HepG2 (cell line): ENCODE measurements around the gene ADORA3. TPM values are rescaled to one million over a fixed set of nuclear protein-coding genes. Genes with fewer than 3 reads are reported as not detected.

Experiments used
- GFI1 ChIP-seq: sonication (generic); formaldehyde crosslinking; IDR thresholded peaks from 2 replicates; pipeline ENCODE4 v1.5.0; 2020; ENCODE audit warnings: missing genetic modification reagents, mild to moderate bottlenecking, borderline replicate concordance
- HOXD1 ChIP-seq: sonication (generic); formaldehyde crosslinking; IDR thresholded peaks from 2 replicates; pipeline ENCODE4 v1.5.0; 2020; ENCODE audit warnings: missing genetic modification reagents
- IKZF4 ChIP-seq: sonication (generic); formaldehyde crosslinking; IDR thresholded peaks from 2 replicates; pipeline ENCODE4 v1.5.1; 2020; ENCODE audit warnings: borderline replicate concordance, mild to moderate bottlenecking, low read depth, missing genetic modification reagents; ENCODE audit errors: not compliant biosample characterization
- MAZ ChIP-seq, 2 experiments: sonication (generic) in 1 of 2; formaldehyde crosslinking in 1 of 2; IDR thresholded peaks; 2 replicates each; pipeline versions ENCODE4 v1.5.0 to v1.6.1; 2012 to 2020; ENCODE audit warnings: low read depth in 2 of 2, mild to moderate bottlenecking in 2 of 2, borderline replicate concordance in 1 of 2, improper control_type of control experiment in 1 of 2, low read length in 1 of 2, missing genetic modification reagents in 1 of 2, moderate library complexity in 1 of 2
- PPARG ChIP-seq: conservative IDR thresholded peaks from 2 replicates; pipeline ENCODE4 v1.6.1; 2016; ENCODE audit warnings: missing biosample characterization, missing genetic modification reagents
- RBM22 ChIP-seq: fragments of 200-400 bp; formaldehyde crosslinking; optimal IDR thresholded peaks from 2 replicates; pipeline ENCODE3; 2017; ENCODE audit warnings: mild to moderate bottlenecking, low read length, moderate library complexity
- SP1 ChIP-seq, 2 experiments: fragments of 450-650 bp in 1 of 2; sonication (generic) in 1 of 2; formaldehyde crosslinking in 1 of 2; IDR thresholded peaks; 2 replicates each; pipeline versions ENCODE4 v1.4.0 to v1.6.1; 2016 to 2020; ENCODE audit warnings: missing genetic modification reagents in 1 of 2
- SP2 ChIP-seq: sonication (generic); formaldehyde crosslinking; IDR thresholded peaks from 2 replicates; pipeline ENCODE4 v1.5.1; 2020; ENCODE audit warnings: mild to moderate bottlenecking, missing genetic modification reagents
- TBL1XR1 ChIP-seq: fragments of 150-350 bp; IDR thresholded peaks from 2 replicates; pipeline ENCODE4 v1.6.1; 2014; ENCODE audit warnings: borderline replicate concordance, low read length; ENCODE audit not compliant: partially characterized antibody
- TCF7L2 ChIP-seq: IDR thresholded peaks from 2 replicates; pipeline ENCODE4 v1.6.1; 2011; ENCODE audit warnings: mild to moderate bottlenecking, low read depth, low read length, moderate library complexity
- ZFP36 ChIP-seq: fragments of 150-350 bp; IDR thresholded peaks from 2 replicates; pipeline ENCODE4 v1.6.1; 2018; ENCODE audit warnings: borderline replicate concordance, low read length, low read depth; ENCODE audit not compliant: partially characterized antibody
- ZNF136 ChIP-seq: sonication (generic); formaldehyde crosslinking; IDR thresholded peaks from 2 replicates; pipeline ENCODE4 v1.8.1; 2022; ENCODE audit warnings: low read depth, mild to moderate bottlenecking, moderate library complexity, missing genetic modification reagents
- ZNF260 ChIP-seq: sonication (generic); formaldehyde crosslinking; IDR thresholded peaks from 2 replicates; pipeline ENCODE4 v1.4.0; 2020; ENCODE audit warnings: missing genetic modification reagents, low read depth, mild to moderate bottlenecking, borderline replicate concordance
- ZNF543 ChIP-seq: sonication (generic); formaldehyde crosslinking; IDR thresholded peaks from 2 replicates; pipeline ENCODE4 v1.4.0; 2020; ENCODE audit warnings: mild to moderate bottlenecking, missing genetic modification reagents
- ZNF572 ChIP-seq: sonication (generic); formaldehyde crosslinking; IDR thresholded peaks from 2 replicates; pipeline ENCODE4 v1.5.1; 2020; ENCODE audit warnings: mild to moderate bottlenecking, missing genetic modification reagents
- ZNF709 ChIP-seq: sonication (generic); formaldehyde crosslinking; IDR thresholded peaks from 2 replicates; pipeline ENCODE4 v1.5.0; 2020; ENCODE audit warnings: mild to moderate bottlenecking, missing genetic modification reagents
- ZSCAN25 ChIP-seq: sonication (generic); formaldehyde crosslinking; IDR thresholded peaks from 2 replicates; pipeline ENCODE4 v1.8.0; 2022; ENCODE audit warnings: mild to moderate bottlenecking, missing genetic modification reagents
- polyA plus RNA-seq, 8 experiments: library from polyadenylated mRNA; depleted of rRNA in 3 of 8; stranded (reverse) in 7 of 8; unstranded in 1 of 8; fragments of >200 nt; fragmentation: Illumina TruSeq in 4 of 8; extraction: Trizol in 4 of 8; gene quantifications; 2 replicates each; pipeline versions ENCODE4 v1.2.1 to v1.2.3, GENCODE V29; 2011 to 2016; ENCODE audit warnings: low read depth in 4 of 8, missing spikeins in 1 of 8, mixed read lengths in 1 of 8; ENCODE audit not compliant: insufficient read depth in 1 of 8
- total RNA-seq, 5 experiments: library from RNA; depleted of rRNA; stranded (reverse); fragments of >200 nt; fragmentation: Illumina TruSeq; extraction: Trizol; gene quantifications; 2 replicates each; pipeline ENCODE4 v1.2.3, GENCODE V29; 2016; ENCODE audit warnings: low read depth in 1 of 5
- TF ChIP-seq, protein P1 (sequence below): sonication (generic); formaldehyde crosslinking; IDR thresholded peaks from 2 replicates; pipeline ENCODE4 v1.4.0; 2020; ENCODE audit warnings: mild to moderate bottlenecking, low read depth, missing genetic modification reagents
- TF ChIP-seq, protein P2 (sequence below): sonication (generic); formaldehyde crosslinking; conservative IDR thresholded peaks from 2 replicates; pipeline ENCODE4 v1.8.1; 2023; ENCODE audit warnings: missing genetic modification reagents
- TF ChIP-seq, protein P3 (sequence below): sonication (generic); formaldehyde crosslinking; IDR thresholded peaks from 2 replicates; pipeline ENCODE4 v1.5.1; 2020; ENCODE audit warnings: missing genetic modification reagents, mild to moderate bottlenecking, borderline replicate concordance

Gene ADORA3
- total and polyA plus RNA-seq, 2 of the 13 experiments (the other 11 are each of a cell fraction or from before 2014, with no cell fraction given): not detected

DNA sequence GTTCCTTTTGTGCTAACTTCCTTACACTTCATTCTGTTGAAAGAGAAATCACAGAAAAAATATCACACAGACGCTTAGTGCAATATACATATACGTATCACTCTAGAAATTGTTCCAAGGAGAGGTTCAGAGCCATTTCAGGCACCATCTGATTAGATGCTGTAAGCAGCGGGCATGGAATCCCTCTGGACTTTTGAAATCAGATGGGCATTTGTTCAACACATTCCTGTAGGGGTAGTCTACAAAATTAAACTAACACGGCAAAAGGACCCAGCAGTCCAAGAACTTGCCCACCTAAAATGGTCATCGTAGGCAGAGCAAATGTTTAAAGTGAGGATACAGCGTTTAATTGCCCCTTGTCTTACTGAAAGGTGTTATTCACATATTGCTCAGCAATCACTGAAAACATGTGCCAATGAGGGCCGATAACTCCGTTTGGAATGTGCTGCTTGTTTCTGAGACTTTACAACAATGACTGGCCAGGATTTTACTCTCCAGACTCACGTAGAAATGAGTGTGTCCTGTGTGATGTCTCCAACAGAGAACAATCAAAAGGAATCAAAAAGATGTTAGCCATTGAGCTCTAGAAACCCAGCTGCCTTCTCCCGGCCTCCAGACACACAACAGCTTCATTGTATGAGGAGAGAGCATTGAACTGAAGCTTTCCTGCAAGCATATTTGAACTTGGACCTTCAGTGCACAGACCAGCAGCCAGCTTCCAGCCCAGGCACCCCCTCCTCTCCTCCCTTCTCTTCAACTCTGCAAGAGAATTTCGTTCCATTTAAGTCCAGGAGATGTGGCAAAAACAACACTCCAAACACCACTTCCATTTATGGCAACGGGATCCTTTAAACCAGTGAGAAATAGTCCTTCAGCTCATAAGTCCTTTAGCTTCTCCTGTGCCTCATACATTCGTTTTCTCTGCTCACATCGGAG lies 32.1 kb upstream of the ADORA3 start (continued):
- TF ChIP-seq MAZ (IDR thresholded peaks at IDR 0.05; ENCODE audit: borderline replicate concordance, low read depth, low read length) (0 out of 2 replicates have a peak, but pooled peaks have one; percentile 40), MAZ (CRISPR knock-in tag; IDR thresholded peaks at IDR 0.05; ENCODE audit: low read depth) (0 out of 2 replicates have a peak, but pooled peaks have one; percentile 36), ZNF260 (CRISPR knock-in tag) (no peak), SP2 (no peak), HOXD1 (CRISPR knock-in tag) (no peak), TCF7L2 (no peak), RBM22 (no peak), TBL1XR1 (peak; percentile 50), SP1 (IDR thresholded peaks at IDR 0.05) (no peak), SP1 (CRISPR knock-in tag; IDR thresholded peaks at IDR 0.05) (no peak), ZSCAN25 (CRISPR knock-in tag) (peak; percentile 59; the same call in 1 of the 2 replicates), ZNF572 (no peak), ZNF709 (CRISPR knock-in tag) (no peak), PPARG (CRISPR knock-in tag) (peak; percentile 37; the same call in 1 of the 2 replicates), GFI1 (CRISPR knock-in tag) (0 out of 2 replicates have a peak, but pooled peaks have one; percentile 60), ZNF543 (CRISPR knock-in tag) (0 out of 2 replicates have a peak, but pooled peaks have one; percentile 34), ZNF136 (CRISPR knock-in tag) (no peak), IKZF4 (no peak), ZFP36 (no peak)
- TF ChIP-seq, protein P1, sequence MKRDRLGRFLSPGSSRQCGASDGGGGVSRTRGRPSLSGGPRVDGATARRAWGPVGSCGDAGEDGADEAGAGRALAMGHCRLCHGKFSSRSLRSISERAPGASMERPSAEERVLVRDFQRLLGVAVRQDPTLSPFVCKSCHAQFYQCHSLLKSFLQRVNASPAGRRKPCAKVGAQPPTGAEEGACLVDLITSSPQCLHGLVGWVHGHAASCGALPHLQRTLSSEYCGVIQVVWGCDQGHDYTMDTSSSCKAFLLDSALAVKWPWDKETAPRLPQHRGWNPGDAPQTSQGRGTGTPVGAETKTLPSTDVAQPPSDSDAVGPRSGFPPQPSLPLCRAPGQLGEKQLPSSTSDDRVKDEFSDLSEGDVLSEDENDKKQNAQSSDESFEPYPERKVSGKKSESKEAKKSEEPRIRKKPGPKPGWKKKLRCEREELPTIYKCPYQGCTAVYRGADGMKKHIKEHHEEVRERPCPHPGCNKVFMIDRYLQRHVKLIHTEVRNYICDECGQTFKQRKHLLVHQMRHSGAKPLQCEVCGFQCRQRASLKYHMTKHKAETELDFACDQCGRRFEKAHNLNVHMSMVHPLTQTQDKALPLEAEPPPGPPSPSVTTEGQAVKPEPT (CRISPR knock-in tag): no peak
- TF ChIP-seq, protein P2, sequence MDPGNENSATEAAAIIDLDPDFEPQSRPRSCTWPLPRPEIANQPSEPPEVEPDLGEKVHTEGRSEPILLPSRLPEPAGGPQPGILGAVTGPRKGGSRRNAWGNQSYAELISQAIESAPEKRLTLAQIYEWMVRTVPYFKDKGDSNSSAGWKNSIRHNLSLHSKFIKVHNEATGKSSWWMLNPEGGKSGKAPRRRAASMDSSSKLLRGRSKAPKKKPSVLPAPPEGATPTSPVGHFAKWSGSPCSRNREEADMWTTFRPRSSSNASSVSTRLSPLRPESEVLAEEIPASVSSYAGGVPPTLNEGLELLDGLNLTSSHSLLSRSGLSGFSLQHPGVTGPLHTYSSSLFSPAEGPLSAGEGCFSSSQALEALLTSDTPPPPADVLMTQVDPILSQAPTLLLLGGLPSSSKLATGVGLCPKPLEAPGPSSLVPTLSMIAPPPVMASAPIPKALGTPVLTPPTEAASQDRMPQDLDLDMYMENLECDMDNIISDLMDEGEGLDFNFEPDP (CRISPR knock-in tag): no peak
- TF ChIP-seq, protein P3, sequence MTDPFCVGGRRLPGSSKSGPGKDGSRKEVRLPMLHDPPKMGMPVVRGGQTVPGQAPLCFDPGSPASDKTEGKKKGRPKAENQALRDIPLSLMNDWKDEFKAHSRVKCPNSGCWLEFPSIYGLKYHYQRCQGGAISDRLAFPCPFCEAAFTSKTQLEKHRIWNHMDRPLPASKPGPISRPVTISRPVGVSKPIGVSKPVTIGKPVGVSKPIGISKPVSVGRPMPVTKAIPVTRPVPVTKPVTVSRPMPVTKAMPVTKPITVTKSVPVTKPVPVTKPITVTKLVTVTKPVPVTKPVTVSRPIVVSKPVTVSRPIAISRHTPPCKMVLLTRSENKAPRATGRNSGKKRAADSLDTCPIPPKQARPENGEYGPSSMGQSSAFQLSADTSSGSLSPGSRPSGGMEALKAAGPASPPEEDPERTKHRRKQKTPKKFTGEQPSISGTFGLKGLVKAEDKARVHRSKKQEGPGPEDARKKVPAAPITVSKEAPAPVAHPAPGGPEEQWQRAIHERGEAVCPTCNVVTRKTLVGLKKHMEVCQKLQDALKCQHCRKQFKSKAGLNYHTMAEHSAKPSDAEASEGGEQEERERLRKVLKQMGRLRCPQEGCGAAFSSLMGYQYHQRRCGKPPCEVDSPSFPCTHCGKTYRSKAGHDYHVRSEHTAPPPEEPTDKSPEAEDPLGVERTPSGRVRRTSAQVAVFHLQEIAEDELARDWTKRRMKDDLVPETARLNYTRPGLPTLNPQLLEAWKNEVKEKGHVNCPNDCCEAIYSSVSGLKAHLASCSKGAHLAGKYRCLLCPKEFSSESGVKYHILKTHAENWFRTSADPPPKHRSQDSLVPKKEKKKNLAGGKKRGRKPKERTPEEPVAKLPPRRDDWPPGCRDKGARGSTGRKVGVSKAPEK (CRISPR knock-in tag): 0 out of 2 replicates have a peak, but pooled peaks have one; percentile 62
